Myometrial cell (primary cell): Measurements from ENCODE around the gene KICS2. TPM values are rescaled to one million over a fixed set of nuclear protein-coding genes. Genes with fewer than 3 reads are reported as not detected.

ENCODE experiments used
- total RNA-seq: library from RNA; depleted of rRNA; stranded (reverse); fragments of >200 nt; gene quantifications from 2 replicates; pipeline ENCODE4 v1.2.3, GENCODE V29; 2015

KICS2 gene
- total RNA-seq: 3.7 and 4.6 TPM in 2 replicates

GRCh38 chr12:64222009-64222765 lies at the start of gene KICS2:
TSS of gene KICS2 (minus strand) at chr12:64222296. CDS start at chr12:64222237, 59 bp downstream.

Other genes with a start within 250 kb of the KICS2 start
- 1.2 and 5.8 TPM in 2 replicates for gene C12orf56, start 168.5 kb upstream of the KICS2 start, total RNA-seq
- 77.6 and 110 TPM in 2 replicates for gene XPOT, start 182.1 kb upstream of the KICS2 start, total RNA-seq
- gene TBK1, start 229.8 kb upstream of the KICS2 start, total RNA-seq: 14.1 and 19.8 TPM in 2 replicates